SU-DHL-6 (cell line): ENCODE results near the gene NUDT16L1.

Experiments used
- CTCF ChIP-seq: fragments of 200-600 bp; sonication (generic); IDR thresholded peaks from one replicate; pipeline ENCODE4 v1.5.1; 2017; ENCODE audit warnings: antibody characterized with exemption, mild to moderate bottlenecking, low read length, moderate library complexity; ENCODE audit not compliant: insufficient read depth, poor library complexity, severe bottlenecking
- EZH2phosphoT487 ChIP-seq: fragments of 200-600 bp; sonication (generic), shearing (Covaris generic); conservative IDR thresholded peaks from 2 replicates; pipeline ENCODE4 v1.6.1; 2018; ENCODE audit warnings: mild to moderate bottlenecking, antibody characterized with exemption, low read length, moderate library complexity, mixed read lengths

- TF ChIP-seq CTCF (no peak), EZH2phosphoT487 (no peak)
Observed at GRCh38 chr16:4733747-4734062, 40.3 kb downstream of the NUDT16L1 start.
